NCI-H1092 treated with DMSO at 0.1 percent for 48 hours (cell line): ENCODE results near the gene NTNG1.
"Not testable (repeated sequence)": the region's sequence is repeated elsewhere in the genome, so short reads cannot be mapped to it uniquely, and the experiment has no call there.

ENCODE experiments used
- DNase-seq: peaks from one replicate; lab custom pipeline; 2025; lab: John Stamatoyannopoulos, UW

The NTNG1 gene

DNA sequence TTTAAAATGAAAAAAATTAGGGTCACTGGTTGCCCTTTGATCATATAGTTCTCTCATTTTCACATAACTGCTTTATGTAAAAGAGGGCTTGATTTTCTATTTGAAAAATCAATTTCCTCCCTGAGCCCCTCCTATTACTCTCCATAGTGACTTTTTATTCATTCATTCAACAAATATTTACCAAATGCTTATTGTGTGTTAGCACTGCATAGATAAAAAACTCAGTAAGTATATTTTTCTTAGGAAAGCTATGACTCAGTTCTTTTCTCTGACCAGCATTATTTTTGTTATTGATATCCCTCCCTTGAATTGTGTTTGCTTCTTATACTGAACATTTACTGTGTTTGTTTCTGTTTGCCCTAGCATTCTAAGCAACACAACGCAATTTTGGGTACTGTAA, 59.8 kb downstream of the NTNG1 start:
- DNase-seq, result no peak

DNA sequence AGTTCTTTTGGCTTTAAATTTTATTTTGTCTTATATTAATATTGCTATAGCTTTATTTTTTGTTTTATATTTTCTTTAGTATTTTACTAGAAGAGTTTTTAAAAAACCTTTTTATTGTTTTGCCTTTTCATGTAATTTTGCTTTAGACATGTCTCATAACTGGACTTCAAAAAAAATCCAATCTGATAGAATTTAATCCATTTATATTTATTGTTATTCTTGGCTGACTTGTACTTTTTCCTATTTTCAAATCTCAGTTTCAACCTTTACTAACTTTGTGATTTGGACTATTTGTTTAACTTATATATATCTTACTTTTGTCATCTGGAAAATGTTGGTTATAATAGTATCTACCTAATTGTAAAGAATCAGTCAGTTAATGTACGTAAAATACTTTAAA, 61.2 kb downstream of the NTNG1 start:
- no peak for DNase-seq

GRCh38 chr1:107213225-107213624, 72.4 kb downstream of the NTNG1 start:
- DNase-seq, result no peak

DNA sequence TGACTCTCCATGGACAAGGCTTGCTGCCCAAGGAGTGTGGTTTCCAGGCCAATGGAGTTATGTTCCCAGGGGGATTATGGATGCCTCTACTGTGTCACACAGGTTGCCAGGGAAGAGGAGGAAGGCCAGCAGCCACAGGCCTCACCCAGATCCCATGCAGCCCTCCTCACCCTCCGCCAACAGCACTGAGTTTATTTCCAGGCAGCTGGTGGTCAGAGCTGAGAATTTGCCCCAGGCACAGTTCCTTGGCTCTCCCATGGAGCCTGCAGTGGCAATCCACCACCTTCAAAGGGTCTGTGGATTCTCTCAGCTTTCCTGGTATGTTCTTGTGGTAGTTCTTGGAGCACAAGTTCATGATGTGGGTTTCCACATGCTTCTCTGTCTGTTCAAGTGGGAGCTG, 79.2 kb downstream of the NTNG1 start:
- DNase-seq, result no peak

GRCh38 chr1:107225706-107226105, 84.9 kb downstream of the NTNG1 start:
- no peak for DNase-seq

GRCh38 chr1:107228704-107229371, 88.0 kb downstream of the NTNG1 start:
- DNase-seq, result no peak

DNA sequence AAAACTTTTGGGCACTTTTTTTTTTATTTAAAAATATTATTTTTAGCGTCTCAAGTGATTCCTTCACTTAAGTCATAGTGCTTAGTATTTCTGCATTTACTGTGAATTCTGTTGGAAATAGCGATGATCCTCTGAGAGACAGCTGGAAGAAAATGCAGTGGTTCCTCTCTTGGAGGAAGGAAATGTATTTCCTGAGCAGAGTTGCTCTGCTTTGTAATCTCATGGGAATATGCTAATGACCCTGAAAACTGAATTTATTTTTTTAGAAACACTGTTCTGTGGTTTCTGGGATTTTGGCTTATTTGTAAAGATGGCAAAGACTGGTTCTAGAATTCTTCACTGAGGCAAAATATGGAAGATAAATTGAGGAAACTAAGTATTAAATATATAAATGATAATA, 88.9 kb downstream of the NTNG1 start:
- no peak for DNase-seq

DNA sequence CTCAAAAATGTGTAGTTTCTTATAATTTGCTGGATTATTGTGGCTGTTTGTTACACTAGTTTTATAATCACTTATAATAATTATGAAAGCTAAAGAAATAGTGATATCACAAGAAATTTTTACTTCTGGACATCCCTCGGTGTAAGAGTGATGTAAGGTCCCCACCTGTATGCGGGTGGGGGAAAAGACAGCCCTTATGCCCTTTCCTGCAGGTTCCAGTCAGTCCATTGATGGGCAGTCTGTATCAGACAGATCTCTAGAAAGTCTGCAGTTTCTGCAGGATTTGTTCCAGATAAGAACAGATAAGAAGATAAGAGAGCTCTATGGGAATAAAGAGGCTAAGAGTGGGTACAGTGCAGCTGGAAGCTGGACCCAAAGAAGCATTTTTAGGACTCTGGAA, 89.3 kb downstream of the NTNG1 start:
- no peak for DNase-seq

DNA sequence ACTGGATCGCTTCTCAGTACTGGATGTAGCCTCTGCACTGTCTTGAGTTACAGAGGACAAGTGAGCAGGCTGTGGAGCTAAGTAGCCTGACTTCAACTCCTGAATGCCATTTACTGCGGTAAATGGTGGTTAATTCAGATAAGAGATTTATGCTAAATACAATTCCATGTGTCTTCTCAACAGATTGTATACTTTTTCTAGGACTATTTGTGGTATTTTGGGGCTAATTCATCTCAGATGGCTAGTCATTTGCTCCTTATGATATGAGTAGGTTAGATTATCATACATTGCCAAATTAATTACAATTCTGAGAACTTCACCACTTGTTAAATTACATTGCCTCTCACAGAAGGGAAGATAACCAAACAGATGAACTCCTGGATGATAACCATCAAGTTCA, 90.5 kb downstream of the NTNG1 start:
- DNase-seq, result no peak

DNA sequence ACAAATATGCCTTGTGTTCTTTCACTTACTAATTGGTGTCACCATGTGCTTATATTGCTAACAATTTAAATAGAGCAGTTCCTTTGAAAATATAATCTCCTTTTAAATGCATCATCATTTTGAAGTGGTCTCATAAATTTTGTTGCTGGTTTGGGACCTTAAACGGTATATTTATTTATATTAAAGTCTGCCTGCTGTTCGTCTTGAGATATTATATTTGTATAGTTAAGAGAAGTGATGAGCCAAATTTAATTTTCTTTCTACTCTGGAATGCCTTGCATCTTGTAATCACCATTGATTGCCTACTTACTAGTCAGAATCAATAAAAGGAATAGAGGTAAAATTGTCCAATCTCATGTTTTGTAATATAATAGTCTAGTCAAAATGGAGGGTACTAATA, 91.6 kb downstream of the NTNG1 start:
- no peak for DNase-seq

GRCh38 chr1:107236760-107237159, 95.9 kb downstream of the NTNG1 start:
- not testable (repeated sequence) for DNase-seq

DNA sequence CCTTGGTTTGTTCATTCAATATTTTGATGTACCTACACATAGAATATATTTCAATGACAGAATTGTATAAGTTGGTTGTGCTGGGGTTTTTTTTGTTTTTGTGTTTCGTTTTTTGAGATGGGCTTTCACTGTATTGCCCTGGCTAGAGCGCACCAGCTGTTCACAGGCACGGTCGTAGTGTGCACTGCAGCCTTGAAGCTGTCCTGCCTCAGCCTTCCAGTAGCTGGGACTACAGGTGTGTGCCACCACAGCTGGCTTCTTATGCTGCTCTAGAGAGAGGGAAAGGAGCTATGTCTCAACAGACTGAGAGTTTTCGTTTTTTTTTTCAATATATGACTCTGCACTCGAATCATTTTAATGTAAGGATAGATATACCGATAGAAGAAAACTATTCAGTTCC, 102.6 kb downstream of the NTNG1 start:
- DNase-seq, result no peak

GRCh38 chr1:107244709-107245500, 104.1 kb downstream of the NTNG1 start:
- no peak for DNase-seq

- no peak for DNase-seq
Observed at GRCh38 chr1:107246775-107247345, 106.0 kb downstream of the NTNG1 start.

GRCh38 chr1:107247679-107248078, 106.8 kb downstream of the NTNG1 start:
- no peak for DNase-seq

- DNase-seq, result peak; percentile 23
Observed at GRCh38 chr1:107250169-107250568, 109.3 kb downstream of the NTNG1 start.

GRCh38 chr1:107251083-107251482, 110.2 kb downstream of the NTNG1 start:
- DNase-seq, result no peak

- DNase-seq, result no peak
Observed at GRCh38 chr1:107251839-107252238, 111.0 kb downstream of the NTNG1 start.

- DNase-seq, result no peak
Observed at GRCh38 chr1:107252271-107252670, 111.4 kb downstream of the NTNG1 start.

- DNase-seq, result no peak
Observed at GRCh38 chr1:107254306-107254705, 113.5 kb downstream of the NTNG1 start.

GRCh38 chr1:107255469-107255868, 114.6 kb downstream of the NTNG1 start:
- no peak for DNase-seq

GRCh38 chr1:107262467-107263286, 121.8 kb downstream of the NTNG1 start:
- DNase-seq, result no peak
